ENCODE measurements around the gene YPEL3.
"Not testable (repeated sequence)": the region's sequence is repeated elsewhere in the genome, so short reads cannot be mapped to it uniquely, and the experiment has no call there.

YPEL3 gene

GRCh38 chr16:30132591-30132990, 36.6 kb upstream of the YPEL3 start:
- Histone ChIP-seq H3K4me3 (ENCODE audit: low read depth, low read length) (no peak overlapping the region), H3K27ac (no peak overlapping the region)
- DNase-seq: no peak

GRCh38 chr16:30131869-30132475, 36.0 kb upstream of the YPEL3 start:
- no peak for TF ChIP-seq CTCF (IDR thresholded peaks at IDR 0.05; ENCODE audit: low read depth, low read length)
- no peak for DNase-seq
- Histone ChIP-seq H3K9me3 (ENCODE audit: severe bottlenecking) (peaks cover 2% of the 10 kb centered on the region), H3K4me3 (ENCODE audit: low read depth, low read length) (no peak overlapping the region), H3K36me3 (no peaks in the 10 kb centered on the region), H3K27me3 (ENCODE audit: insufficient read depth, low read depth, severe bottlenecking) (no peaks in the 10 kb centered on the region), H3K27ac (no peak overlapping the region)

More at GRCh38 chr16:30132591-30132990, 36.6 kb upstream of the YPEL3 start:
- Histone ChIP-seq H3K9me3 (ENCODE audit: severe bottlenecking) (peaks cover 2% of the 10 kb centered on the region), H3K36me3 (no peaks in the 10 kb centered on the region), H3K27me3 (ENCODE audit: insufficient read depth, low read depth, severe bottlenecking) (no peaks in the 10 kb centered on the region)
- no peak for TF ChIP-seq CTCF (IDR thresholded peaks at IDR 0.05; ENCODE audit: low read depth, low read length)

- Histone ChIP-seq H3K4me3 (ENCODE audit: low read depth, low read length) (no peak overlapping the region), H3K36me3 (no peaks in the 10 kb centered on the region), H3K27me3 (ENCODE audit: insufficient read depth, low read depth, severe bottlenecking) (no peaks in the 10 kb centered on the region), H3K9me3 (ENCODE audit: severe bottlenecking) (no peaks in the 10 kb centered on the region), H3K27ac (no peak overlapping the region)
- no peak for TF ChIP-seq CTCF (IDR thresholded peaks at IDR 0.05; ENCODE audit: low read depth, low read length)
- DNase-seq: no peak
These were observed 32.0 kb upstream of the YPEL3 start for GRCh38 chr16:30127993-30128392.

- not testable (repeated sequence) for H3K27ac ChIP-seq; H3K27me3 ChIP-seq (ENCODE audit: insufficient read depth, low read depth, severe bottlenecking); H3K36me3 ChIP-seq; H3K9me3 ChIP-seq (ENCODE audit: severe bottlenecking); H3K4me3 ChIP-seq (ENCODE audit: low read depth, low read length); DNase-seq
These were observed 29.7 kb upstream of the YPEL3 start for GRCh38 chr16:30125690-30126089.

GRCh38 chr16:30124985-30125379, 29.0 kb upstream of the YPEL3 start:
- H3K4me3 ChIP-seq (ENCODE audit: low read depth, low read length): no peak overlapping the region
- H3K9me3 ChIP-seq (ENCODE audit: severe bottlenecking): no peaks in the 10 kb centered on the region
- no peak overlapping the region for H3K27ac ChIP-seq
- no peak for DNase-seq
- H3K27me3 ChIP-seq (ENCODE audit: insufficient read depth, low read depth, severe bottlenecking): no peaks in the 10 kb centered on the region
- peaks cover 8% of the 10 kb centered on the region for H3K36me3 ChIP-seq
- no peak for TF ChIP-seq CTCF (IDR thresholded peaks at IDR 0.05; ENCODE audit: low read depth, low read length)

- no peak for DNase-seq
- H3K27ac ChIP-seq: peak overlapping the region; percentile 64
- H3K4me3 ChIP-seq (ENCODE audit: low read depth, low read length): peak overlapping the region; percentile 70
- no peak for TF ChIP-seq CTCF (IDR thresholded peaks at IDR 0.05; ENCODE audit: low read depth, low read length)
- no peaks in the 10 kb centered on the region for H3K27me3 ChIP-seq (ENCODE audit: insufficient read depth, low read depth, severe bottlenecking)
- no peaks in the 10 kb centered on the region for H3K9me3 ChIP-seq (ENCODE audit: severe bottlenecking)
- H3K36me3 ChIP-seq: peaks cover 24% of the 10 kb centered on the region
These were observed 26.7 kb upstream of the YPEL3 start for GRCh38 chr16:30122604-30123160.

Data from WERI-Rb-1 (cell line).